NCI-H2107 treated with DMSO at 0.1 percent for 48 hours (cell line): ENCODE measurements around the gene TMCO2.

Source experiments
- DNase-seq: peaks from one replicate; lab custom pipeline; 2025; ENCODE audit not compliant: unreplicated experiment; lab: John Stamatoyannopoulos, UW

Gene TMCO2

GRCh38 chr1:40257688-40258444 lies 10.1 kb downstream of the TMCO2 start, which contains the start of gene ZMPSTE24:
Gene ZMPSTE24 (plus strand): TSS chr1:40258236. CDS start chr1:40258272, 36 bp downstream.
- DNase-seq = peak; percentile 91

GRCh38 chr1:40258445-40258769 lies 10.7 kb downstream of the TMCO2 start:
- no peak for DNase-seq

GRCh38 chr1:40264354-40264781 lies 16.6 kb downstream of the TMCO2 start:
- DNase-seq = no peak

- no peak for DNase-seq
Observed at GRCh38 chr1:40265298-40265697, 17.6 kb downstream of the TMCO2 start.

- no peak for DNase-seq
Observed at GRCh38 chr1:40265919-40266318, 18.2 kb downstream of the TMCO2 start.

- no peak for DNase-seq
Observed at GRCh38 chr1:40266786-40267535, 19.2 kb downstream of the TMCO2 start.

- DNase-seq = no peak
Observed at GRCh38 chr1:40267767-40268187, 20.0 kb downstream of the TMCO2 start.

GRCh38 chr1:40268211-40268610 lies 20.5 kb downstream of the TMCO2 start:
- no peak for DNase-seq

- no peak for DNase-seq
Observed at GRCh38 chr1:40270152-40270834, 22.6 kb downstream of the TMCO2 start.

- no peak for DNase-seq
Observed at GRCh38 chr1:40272653-40273213, 25.0 kb downstream of the TMCO2 start.

GRCh38 chr1:40273547-40274166 lies 25.9 kb downstream of the TMCO2 start:
- DNase-seq = no peak

GRCh38 chr1:40274331-40274730 lies 26.6 kb downstream of the TMCO2 start:
- no peak for DNase-seq

GRCh38 chr1:40276122-40276521 lies 28.4 kb downstream of the TMCO2 start:
- DNase-seq = no peak

GRCh38 chr1:40281853-40282252 lies 34.1 kb downstream of the TMCO2 start:
- no peak for DNase-seq

GRCh38 chr1:40291293-40291692 lies 43.6 kb downstream of the TMCO2 start:
- DNase-seq = no peak

GRCh38 chr1:40299366-40300248 lies 51.9 kb downstream of the TMCO2 start:
- DNase-seq = no peak

- DNase-seq = no peak
Observed at GRCh38 chr1:40300249-40300567, 52.5 kb downstream of the TMCO2 start.

GRCh38 chr1:40300651-40301050 lies 52.9 kb downstream of the TMCO2 start:
- no peak for DNase-seq

GRCh38 chr1:40301066-40301465 lies 53.3 kb downstream of the TMCO2 start:
- no peak for DNase-seq
